Measurements from ENCODE around the gene ATP5PF.

- no peak for TF ChIP-seq CTCF (conservative IDR thresholded peaks at IDR 0.05; ENCODE audit: low read depth in 2 of 2)
- no peak for TF ChIP-seq EZH2 (IDR thresholded peaks at IDR 0.05; ENCODE audit: low read depth, unreplicated experiment)
- no peak for TF ChIP-seq ZNF114 (CRISPR knock-in tag; IDR thresholded peaks at IDR 0.05)
Observed at GRCh38 chr21:25735646-25736597, 1.2 kb upstream of the ATP5PF start.
